Gastrocnemius medialis (tissue), 4 donors: ENCODE results near the gene GDI2. TPM values are rescaled to one million over a fixed set of nuclear protein-coding genes. Genes with fewer than 3 reads are reported as not detected.

Source experiments
- ATAC-seq, 2 donors: fragments of 150-250 bp; one replicate each; pipeline ENCODE4 v1.9.1; 2016
- DNase-seq, 2 donors: peaks; one replicate each; pipeline ENCODE4 v3.0.0-alpha.2; 2019
- H3K27ac ChIP-seq, 4 donors: fragments of 200-600 bp; sonication (generic); 1 replicate in 1 of 4; 2 replicates in 3 of 4; pipeline ENCODE4 v1.5.1; 2016 to 2018; ENCODE audit warnings: mild to moderate bottlenecking in 2 of 4, moderate library complexity in 1 of 4
- H3K27me3 ChIP-seq, 3 donors: fragments of 200-600 bp; sonication (generic) in 2 of 3; 1 replicate in 1 of 3; 2 replicates in 2 of 3; pipeline versions ENCODE4 v1.5.1 to v1.6.0; 2016 to 2019; ENCODE audit warnings: mild to moderate bottlenecking in 1 of 3, moderate library complexity in 1 of 3
- H3K36me3 ChIP-seq, 2 donors: fragments of 200-600 bp; sonication (generic) in 1 of 2; one replicate each; pipeline ENCODE4 v1.5.1; 2017 to 2018
- H3K4me1 ChIP-seq, 2 donors: fragments of 200-600 bp; sonication (generic) in 1 of 2; one replicate each; pipeline ENCODE4 v1.5.1; 2016 to 2017; ENCODE audit warnings: mild to moderate bottlenecking in 2 of 2
- H3K4me3 ChIP-seq, 4 donors: fragments of 200-600 bp; sonication (generic) in 3 of 4; 1 replicate in 1 of 4; 2 replicates in 3 of 4; pipeline ENCODE4 v1.5.1; 2016 to 2019; ENCODE audit warnings: mild to moderate bottlenecking in 2 of 4
- H3K9me3 ChIP-seq, 3 donors: fragments of 200-600 bp; sonication (generic) in 2 of 3; 1 replicate in 1 of 3; 2 replicates in 2 of 3; pipeline ENCODE4 v1.5.1; 2016 to 2019
- POLR2A ChIP-seq, 2 donors: fragments of 450-650 bp; IDR thresholded peaks; one replicate each; pipeline ENCODE4 v1.6.1; 2017; ENCODE audit warnings: antibody characterized with exemption in 2 of 2, mild to moderate bottlenecking in 2 of 2, moderate library complexity in 2 of 2
- in situ Hi-C, 4 donors: fragments of 200-750 bp; cut with MboI; loops; one replicate each; pipeline versions ENCODE4 v1.15.0 to v1.8.0; 2017; ENCODE audit warnings: low sequenced_read_pairs in 4 of 4
- intact Hi-C: fragments of 100-400 bp; cut with DNase I; formaldehyde crosslinking; loops from one replicate; pipeline ENCODE4 v1.15.1; 2023; ENCODE audit warnings: low total_unique reads
- total RNA-seq, 4 donors: library from RNA; depleted of rRNA; stranded (reverse); fragments of >200 nt; gene quantifications; one replicate each; pipeline versions ENCODE4 v1.1.0 to v1.2.3, GENCODE V29; 2016
- TF ChIP-seq, protein P1 (sequence below), 5 experiments: fragments of 450-650 bp in 3 of 5; fragments of 200-600 bp in 2 of 5; sonication (generic) in 2 of 5; IDR thresholded peaks in 4 of 5; conservative IDR thresholded peaks in 1 of 5; 1 replicate in 4 of 5; 2 replicates in 1 of 5; pipeline ENCODE4 v1.5.1; 2016 to 2019; ENCODE audit warnings: antibody characterized with exemption in 5 of 5, mild to moderate bottlenecking in 3 of 5, moderate library complexity in 3 of 5

Gene GDI2
- total RNA-seq, 4 donors from 2014 or later: 143 to 197 (median 171) TPM

GRCh38 chr10:5765617-5766016 lies 47.6 kb downstream of the GDI2 start:
- DNase-seq: no peak
- in situ Hi-C loops (no loop called here), intact Hi-C loops (no loop called here)
- Histone ChIP-seq H3K27ac (no peak overlapping the region), H3K4me3 (no peak overlapping the region), H3K36me3 (peaks cover 0 to 85% of the 10 kb centered on the region in 2 donors), H3K9me3 (no peaks in the 10 kb centered on the region), H3K4me1 (no peaks in the 10 kb centered on the region), H3K27me3 (no peaks in the 10 kb centered on the region)
- no peak for ATAC-seq
- no peak for TF ChIP-seq POLR2A (IDR thresholded peaks at IDR 0.05)
- TF ChIP-seq, protein P1, sequence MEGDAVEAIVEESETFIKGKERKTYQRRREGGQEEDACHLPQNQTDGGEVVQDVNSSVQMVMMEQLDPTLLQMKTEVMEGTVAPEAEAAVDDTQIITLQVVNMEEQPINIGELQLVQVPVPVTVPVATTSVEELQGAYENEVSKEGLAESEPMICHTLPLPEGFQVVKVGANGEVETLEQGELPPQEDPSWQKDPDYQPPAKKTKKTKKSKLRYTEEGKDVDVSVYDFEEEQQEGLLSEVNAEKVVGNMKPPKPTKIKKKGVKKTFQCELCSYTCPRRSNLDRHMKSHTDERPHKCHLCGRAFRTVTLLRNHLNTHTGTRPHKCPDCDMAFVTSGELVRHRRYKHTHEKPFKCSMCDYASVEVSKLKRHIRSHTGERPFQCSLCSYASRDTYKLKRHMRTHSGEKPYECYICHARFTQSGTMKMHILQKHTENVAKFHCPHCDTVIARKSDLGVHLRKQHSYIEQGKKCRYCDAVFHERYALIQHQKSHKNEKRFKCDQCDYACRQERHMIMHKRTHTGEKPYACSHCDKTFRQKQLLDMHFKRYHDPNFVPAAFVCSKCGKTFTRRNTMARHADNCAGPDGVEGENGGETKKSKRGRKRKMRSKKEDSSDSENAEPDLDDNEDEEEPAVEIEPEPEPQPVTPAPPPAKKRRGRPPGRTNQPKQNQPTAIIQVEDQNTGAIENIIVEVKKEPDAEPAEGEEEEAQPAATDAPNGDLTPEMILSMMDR (IDR thresholded peaks at IDR 0.05 in 4 of 5, conservative IDR thresholded peaks at IDR 0.05 in 1 of 5): no peak

DNA sequence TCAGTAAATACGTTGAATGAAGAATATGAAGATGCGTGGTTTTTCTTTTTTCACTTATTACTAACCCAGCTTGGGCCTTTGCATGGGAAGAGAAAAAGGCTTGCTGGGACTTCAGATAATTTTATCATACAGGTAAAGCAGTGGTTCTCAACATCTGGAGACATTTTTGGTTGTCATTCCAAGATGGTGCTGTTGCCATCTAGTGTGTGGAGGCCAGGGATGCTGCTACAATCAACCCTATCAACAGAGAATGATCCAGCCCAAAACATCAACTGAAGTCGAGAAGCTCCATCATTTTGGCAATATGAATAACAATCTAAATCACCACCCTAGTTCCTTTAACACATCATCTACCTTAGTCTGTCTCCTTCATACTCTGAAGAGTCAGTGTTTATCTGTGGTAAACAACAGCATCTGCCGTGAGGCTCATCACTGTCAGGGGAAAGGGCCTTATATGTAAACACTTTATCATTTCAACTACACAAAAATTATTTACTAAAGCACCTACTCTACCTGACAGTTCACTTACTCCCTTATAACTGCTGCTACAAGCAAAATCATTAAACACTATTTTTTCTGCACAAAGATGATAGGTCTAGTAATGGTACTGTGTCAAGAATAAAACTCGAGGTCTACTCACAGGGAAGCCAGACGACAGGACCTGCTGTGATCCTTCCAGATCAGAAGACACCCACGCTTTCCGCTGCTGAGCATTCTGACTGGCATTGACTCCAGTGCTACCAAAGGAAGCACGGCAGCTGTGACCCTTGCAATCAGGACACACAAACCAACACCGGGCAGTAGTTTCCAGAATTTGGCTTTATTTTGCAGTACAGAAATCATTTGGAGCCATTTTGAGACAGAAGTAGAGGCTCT lies 48.6 kb downstream of the GDI2 start:
- peaks cover 0 to 94% of the 10 kb centered on the region in 2 donors for H3K36me3 ChIP-seq
- in situ Hi-C loops: no loop called here
- intact Hi-C loops: no loop called here

GRCh38 chr10:5762531-5762930 lies 50.7 kb downstream of the GDI2 start:
- no peak for TF ChIP-seq POLR2A (IDR thresholded peaks at IDR 0.05)
- TF ChIP-seq, protein P1 (IDR thresholded peaks at IDR 0.05 in 4 of 5, conservative IDR thresholded peaks at IDR 0.05 in 1 of 5): no peak
- no peak for DNase-seq
- H3K27me3 ChIP-seq: no peaks in the 10 kb centered on the region
- no peak overlapping the region for H3K27ac ChIP-seq
- peaks cover 0 to 94% of the 10 kb centered on the region in 2 donors for H3K36me3 ChIP-seq
- no peak for ATAC-seq
- intact Hi-C loops: no loop called here
- no peak overlapping the region for H3K4me3 ChIP-seq
- H3K4me1 ChIP-seq: no peaks in the 10 kb centered on the region
- in situ Hi-C loops: no loop called here
- H3K9me3 ChIP-seq: no peaks in the 10 kb centered on the region

More for the DNA sequence above, 48.6 kb downstream of the GDI2 start:
- Histone ChIP-seq H3K4me3 (no peak overlapping the region), H3K27ac (no peak overlapping the region), H3K27me3 (no peaks in the 10 kb centered on the region), H3K9me3 (no peaks in the 10 kb centered on the region), H3K4me1 (no peaks in the 10 kb centered on the region)
- DNase-seq (no peak), ATAC-seq (no peak)
- TF ChIP-seq, protein P1 (IDR thresholded peaks at IDR 0.05 in 4 of 5, conservative IDR thresholded peaks at IDR 0.05 in 1 of 5): no peak
- TF ChIP-seq POLR2A (IDR thresholded peaks at IDR 0.05): no peak

GRCh38 chr10:5761220-5761619 lies 52.0 kb downstream of the GDI2 start:
- H3K4me3 ChIP-seq: no peak overlapping the region
- peaks cover 0 to 96% of the 10 kb centered on the region in 2 donors for H3K36me3 ChIP-seq
- TF ChIP-seq, protein P1 (IDR thresholded peaks at IDR 0.05 in 4 of 5, conservative IDR thresholded peaks at IDR 0.05 in 1 of 5): no peak
- no peak for TF ChIP-seq POLR2A (IDR thresholded peaks at IDR 0.05)
- no peak overlapping the region for H3K27ac ChIP-seq
- no peaks in the 10 kb centered on the region for H3K27me3 ChIP-seq
- H3K9me3 ChIP-seq: no peaks in the 10 kb centered on the region
- ATAC-seq: no peak
- no peaks in the 10 kb centered on the region for H3K4me1 ChIP-seq
- DNase-seq: no peak
- in situ Hi-C loops: no loop called here
- intact Hi-C loops: no loop called here
